H1 (cell line): ENCODE data around the gene CYB5R3. TPM values are rescaled to one million over a fixed set of nuclear protein-coding genes. Genes with fewer than 3 reads are reported as not detected.

Experiments used
- CTCF ChIA-PET: fragments of 300-600 bp; sonication (Branson Sonifier 250); formaldehyde crosslinking; loops from one replicate; lab custom pipeline; 2021; ENCODE audit not compliant: partially characterized antibody; lab: Charles Lee
- POLR2A ChIA-PET: fragments of 300-600 bp; sonication (Branson Sonifier 250); formaldehyde crosslinking; loops from one replicate; lab custom pipeline; 2021; ENCODE audit warnings: inconsistent platforms; ENCODE audit not compliant: partially characterized antibody; lab: Charles Lee
- DNase-seq, 2 experiments: peaks; one replicate each; pipeline versions ENCODE4 v3.0.0 to v3.0.0-alpha.2; 2010 to 2022; ENCODE audit warnings: low spot score in 2 of 2, low read depth in 1 of 2, mixed read lengths in 1 of 2
- FAIRE-seq: peaks from 2 replicates; lab custom pipeline; 2011; peaks lifted over from hg19 to GRCh38; lab: Jason Lieb, UNC
- H2AFZ ChIP-seq: 2 replicates; pipeline ENCODE4 v1.8.1; 2012; ENCODE audit warnings: low read length, inconsistent platforms
- H2AK5ac ChIP-seq: 2 replicates; pipeline ENCODE4 v1.6.1; 2013; ENCODE audit warnings: low read depth, low read length
- H2BK120ac ChIP-seq: replicated peaks from 2 replicates; pipeline ENCODE3; 2013; ENCODE audit warnings: low read depth, low read length, inconsistent platforms
- H2BK12ac ChIP-seq: 2 replicates; pipeline ENCODE4 v1.6.1; 2013; ENCODE audit warnings: low read depth, low read length
- H2BK15ac ChIP-seq: 2 replicates; pipeline ENCODE4 v1.6.1; 2013; ENCODE audit warnings: low read length
- H2BK20ac ChIP-seq: 2 replicates; pipeline ENCODE4 v1.6.1; 2013; ENCODE audit warnings: low read length
- H2BK5ac ChIP-seq: 2 replicates; pipeline ENCODE4 v1.6.1; 2013; ENCODE audit warnings: low read depth, low read length
- H3K14ac ChIP-seq: 2 replicates; pipeline ENCODE4 v1.6.1; 2013; ENCODE audit warnings: inconsistent platforms; ENCODE audit not compliant: insufficient read length
- H3K18ac ChIP-seq: 2 replicates; pipeline ENCODE4 v1.6.1; 2013; ENCODE audit warnings: low read length; ENCODE audit errors: extremely low read depth
- H3K23ac ChIP-seq: 2 replicates; pipeline ENCODE4 v1.6.1; 2013; ENCODE audit warnings: inconsistent platforms; ENCODE audit not compliant: insufficient read length
- H3K23me2 ChIP-seq: 2 replicates; pipeline ENCODE4 v1.6.1; 2013; ENCODE audit warnings: low read depth, low read length
- H3K27ac ChIP-seq: 2 replicates; pipeline ENCODE4 v1.6.1; 2011; ENCODE audit warnings: low read depth, low read length, inconsistent platforms
- H3K27me3 ChIP-seq, 4 experiments: replicated peaks in 1 of 4; 1 replicate in 1 of 4; 2 replicates in 3 of 4; pipeline versions ENCODE4 v1.6.1 to v1.8.1; 2011 to 2013; ENCODE audit warnings: low read length in 3 of 4, mild to moderate bottlenecking in 3 of 4, inconsistent platforms in 2 of 4, mixed read lengths in 2 of 4, moderate library complexity in 1 of 4; ENCODE audit not compliant: control insufficient read depth in 3 of 4, insufficient read depth in 3 of 4; ENCODE audit errors: extremely low read depth in 1 of 4
- H3K36me3 ChIP-seq, 4 experiments: 2 replicates each; pipeline versions ENCODE4 v1.6.1 to v1.8.1; 2011 to 2013; ENCODE audit warnings: mild to moderate bottlenecking in 4 of 4, low read length in 3 of 4, moderate library complexity in 2 of 4, control low read depth in 1 of 4, inconsistent platforms in 1 of 4; ENCODE audit not compliant: insufficient read depth in 4 of 4, control insufficient read depth in 2 of 4
- H3K4ac ChIP-seq: replicated peaks from 2 replicates; pipeline ENCODE3; 2013; ENCODE audit warnings: low read length, low read depth, mixed read lengths, inconsistent platforms; ENCODE audit not compliant: insufficient read length
- H3K4me1 ChIP-seq, 4 experiments: replicated peaks in 1 of 4; 1 replicate in 1 of 4; 2 replicates in 3 of 4; pipeline versions ENCODE4 v1.6.1 to v1.8.1; 2011 to 2013; ENCODE audit warnings: low read length in 3 of 4, inconsistent platforms in 2 of 4, mixed read lengths in 1 of 4; ENCODE audit not compliant: insufficient read depth in 4 of 4, control insufficient read depth in 3 of 4
- H3K4me2 ChIP-seq, 2 experiments: 2 replicates each; pipeline versions ENCODE4 v1.6.1 to v1.8.1; 2011 to 2013; ENCODE audit warnings: low read depth in 2 of 2, low read length in 2 of 2, control low read depth in 1 of 2, inconsistent platforms in 1 of 2, mild to moderate bottlenecking in 1 of 2; ENCODE audit not compliant: insufficient read depth in 1 of 2
- H3K4me3 ChIP-seq, 4 experiments: fragments of 200-600, 300-600 bp in 1 of 4; sonication (generic), shearing (Covaris generic), sonication (Bioruptor Twin) in 1 of 4; 2 replicates each; pipeline versions ENCODE4 v1.5.1 to v1.8.1; 2011 to 2016; ENCODE audit warnings: low read length in 4 of 4, low read depth in 3 of 4, control low read depth in 2 of 4, inconsistent platforms in 2 of 4, mild to moderate bottlenecking in 2 of 4, mixed read lengths in 1 of 4, moderate library complexity in 1 of 4; ENCODE audit not compliant: insufficient read depth in 2 of 4; ENCODE audit errors: extremely low read depth in 1 of 4
- H3K56ac ChIP-seq: replicated peaks from 2 replicates; pipeline ENCODE3; 2013; ENCODE audit warnings: low read depth, mild to moderate bottlenecking, mixed read lengths, low read length, inconsistent platforms; ENCODE audit not compliant: insufficient read length
- H3K79me1 ChIP-seq: 2 replicates; pipeline ENCODE4 v1.6.1; 2013; ENCODE audit warnings: low read depth, low read length, control low read depth
- H3K79me2 ChIP-seq, 2 experiments: 2 replicates each; pipeline versions ENCODE4 v1.6.1 to v1.8.1; 2012 to 2013; ENCODE audit warnings: low read length in 2 of 2, mild to moderate bottlenecking in 2 of 2, inconsistent platforms in 1 of 2; ENCODE audit not compliant: insufficient read depth in 2 of 2, control insufficient read depth in 1 of 2
- H3K9ac ChIP-seq, 4 experiments: replicated peaks in 1 of 4; 1 replicate in 1 of 4; 2 replicates in 3 of 4; pipeline versions ENCODE4 v1.6.1 to v1.8.1; 2011 to 2013; ENCODE audit warnings: low read depth in 3 of 4, low read length in 3 of 4, control low read depth in 2 of 4, mild to moderate bottlenecking in 2 of 4, moderate library complexity in 2 of 4, inconsistent platforms in 1 of 4; ENCODE audit errors: extremely low read depth in 1 of 4
- H3K9me3 ChIP-seq, 2 experiments: 2 replicates each; pipeline versions ENCODE4 v1.6.1 to v1.8.1; 2012 to 2013; ENCODE audit warnings: mild to moderate bottlenecking in 2 of 2, moderate library complexity in 2 of 2, control low read depth in 1 of 2, inconsistent platforms in 1 of 2, low read depth in 1 of 2, low read length in 1 of 2, mixed read lengths in 1 of 2; ENCODE audit not compliant: insufficient read depth in 2 of 2
- H4K20me1 ChIP-seq, 2 experiments: replicated peaks in 1 of 2; 2 replicates each; pipeline versions ENCODE3 to v1.8.1; 2011 to 2013; ENCODE audit warnings: inconsistent platforms in 2 of 2, low read length in 2 of 2, mild to moderate bottlenecking in 1 of 2; ENCODE audit not compliant: insufficient read depth in 2 of 2, control insufficient read depth in 1 of 2
- H4K5ac ChIP-seq: 2 replicates; pipeline ENCODE4 v1.6.1; 2013; ENCODE audit warnings: low read length, low read depth, mixed read lengths, inconsistent platforms; ENCODE audit not compliant: insufficient read length
- H4K8ac ChIP-seq: 2 replicates; pipeline ENCODE4 v1.8.0; 2013; ENCODE audit warnings: mild to moderate bottlenecking, moderate library complexity, low read length, inconsistent platforms; ENCODE audit not compliant: insufficient read depth; ENCODE audit errors: extremely low read depth
- H4K91ac ChIP-seq: replicated peaks from 2 replicates; pipeline ENCODE3; 2013; ENCODE audit warnings: low read length, mixed read lengths, inconsistent platforms; ENCODE audit not compliant: insufficient read length
- ASH2L ChIP-seq: fragments of 200-600, 300-600 bp; sonication (generic); IDR thresholded peaks from one replicate; pipeline ENCODE4 v1.7.1; 2017; ENCODE audit warnings: low read length
- BRCA1 ChIP-seq: IDR thresholded peaks from 2 replicates; pipeline ENCODE4 v1.6.1; 2012; ENCODE audit warnings: low read depth, low read length, improper control_type of control experiment
- CBX5 ChIP-seq: fragments of 300-800, 300-1000 bp; sonication (generic); IDR thresholded peaks from 2 replicates; pipeline ENCODE4 v1.7.1; 2016; ENCODE audit warnings: antibody characterized with exemption, low read length, low read depth
- KDM5A ChIP-seq: fragments of 200-600 bp; IDR thresholded peaks from 2 replicates; pipeline ENCODE4 v1.7.1; 2012; ENCODE audit warnings: mild to moderate bottlenecking, low read length, inconsistent platforms, mixed read lengths
- NRF1 ChIP-seq: IDR thresholded peaks from 2 replicates; pipeline ENCODE4 v1.6.1; 2011; ENCODE audit warnings: mild to moderate bottlenecking, low read depth, low read length, improper control_type of control experiment
- PHF8 ChIP-seq: fragments of 200-600 bp; sonication (generic); conservative IDR thresholded peaks from 2 replicates; pipeline ENCODE4 v1.7.1; 2012; ENCODE audit warnings: low read depth, mild to moderate bottlenecking, inconsistent platforms, low read length, moderate library complexity
- POLR2A ChIP-seq, 2 experiments: IDR thresholded peaks; 1 replicate in 1 of 2; 2 replicates in 1 of 2; pipeline ENCODE4 v1.6.1; 2011; ENCODE audit warnings: low read depth in 2 of 2, low read length in 2 of 2, mild to moderate bottlenecking in 2 of 2; ENCODE audit errors: control extremely low read depth in 1 of 2
- POLR2AphosphoS5 ChIP-seq: IDR thresholded peaks from 2 replicates; pipeline ENCODE4 v1.6.1; 2011; ENCODE audit warnings: low read depth, low read length
- TAF7 ChIP-seq: optimal IDR thresholded peaks from 2 replicates; pipeline ENCODE3; 2011; ENCODE audit warnings: low read depth, mild to moderate bottlenecking, inconsistent platforms, low read length, moderate library complexity, borderline replicate concordance
- TBP ChIP-seq: IDR thresholded peaks from 2 replicates; pipeline ENCODE4 v1.6.1; 2011; ENCODE audit warnings: low read depth, low read length, improper control_type of control experiment
- TCF12 ChIP-seq: IDR thresholded peaks from 2 replicates; pipeline ENCODE4 v1.6.1; 2011; ENCODE audit warnings: low read depth, mild to moderate bottlenecking, low read length
- YY1 ChIP-seq: IDR thresholded peaks from 2 replicates; pipeline ENCODE4 v1.6.1; 2011; ENCODE audit warnings: low read depth, mild to moderate bottlenecking, low read length
- WGBS, 2 experiments: shearing (Covaris generic) in 1 of 2; methylation state at CpG; one replicate each; pipeline versions ENCODE4 v1.1.6 to v1.1.7; 2013 to 2015; ENCODE audit warnings: low lambda C conversion rate in 2 of 2, mixed read lengths in 2 of 2, inconsistent platforms in 1 of 2, low coverage in 1 of 2, missing lambda C conversion rate in 1 of 2; ENCODE audit not compliant: insufficient replicate concordance in 2 of 2, insufficient coverage in 1 of 2, insufficient read length in 1 of 2; ENCODE audit errors: extremely low coverage in 1 of 2, missing lambda C conversion rate in 1 of 2; 5-methylcytosine and 5-hydroxymethylcytosine counted together
- polyA plus RNA-seq, 7 experiments: library from polyadenylated mRNA; depleted of rRNA in 3 of 7; stranded (reverse) in 5 of 7; unstranded in 2 of 7; fragments of >200 nt in 5 of 7; fragments of 200-250 nt in 2 of 7; gene quantifications; 1 replicate in 5 of 7; 2 replicates in 1 of 7; 4 replicates in 1 of 7; pipeline versions ENCODE4 v1.2.1 to v1.2.3, GENCODE V29; 2011 to 2013; ENCODE audit warnings: missing spikeins in 2 of 7, mixed read lengths in 2 of 7
- total RNA-seq: library from RNA; stranded (reverse); fragmentation: NEBNext Ultra II Directional; extraction: Animal tissue kit (Norgen Biotek cat#: 25700); gene quantifications from 2 replicates; pipeline ENCODE4 v1.2.1, GENCODE V29; 2021

CYB5R3 gene
- total and polyA plus RNA-seq, 2 of the 8 experiments (the other 6 are each of a cell fraction or from before 2014, with no cell fraction given): 75.3 to 113 TPM

- H4K5ac ChIP-seq: peak overlapping the region; percentile 33
- H3K27ac ChIP-seq: peak overlapping the region; percentile 85; the same call in 1 of the 2 replicates
- POLR2A ChIA-PET: interaction anchor here (0.6 to 28.3 kb wide), 10 partner anchors 10 to 274 kb away, joined by 3 to 399 read pairs (median 4); partner anchors contain the start of genes POLDIP3 and SERHL2
- no peak overlapping the region for H4K91ac ChIP-seq
- H3K14ac ChIP-seq: no peak overlapping the region
- CTCF ChIA-PET: interaction anchor here (0.6 to 1.2 kb wide), 4 partner anchors 9 to 647 kb away, joined by 3 to 4 read pairs (median 3); no protein-coding TSS in a partner anchor
- peak overlapping the region; percentile 79 to 96 (median 88) for H3K9ac ChIP-seq
- H3K56ac ChIP-seq: no peak overlapping the region
- FAIRE-seq: no peak
- peak; percentile 7 to 88 for DNase-seq
- no peaks in the 10 kb centered on the region for H3K9me3 ChIP-seq
- peaks cover 28 to 56% (median 48%) of the 10 kb centered on the region in 4 experiments for H3K36me3 ChIP-seq
- H3K23ac ChIP-seq: no peak overlapping the region
- no peak overlapping the region for H2BK12ac ChIP-seq
- peaks cover 0 to 10% of the 10 kb centered on the region in 2 experiments; a peak in 2 of 4 replicates for H3K79me2 ChIP-seq
- H2BK5ac ChIP-seq: no peak overlapping the region
- peaks cover 0 to 7% of the 10 kb centered on the region in 2 experiments for H4K20me1 ChIP-seq
- H4K8ac ChIP-seq: peak overlapping the region; percentile 95; the same call in 1 of the 2 replicates
- no peaks in the 10 kb centered on the region for H3K4me1 ChIP-seq
- no peaks in the 10 kb centered on the region; the same call in 1 of the 2 replicates for H3K23me2 ChIP-seq
- H3K18ac ChIP-seq: no peak overlapping the region
- no peak overlapping the region for H3K4ac ChIP-seq
- no peak overlapping the region for H2BK20ac ChIP-seq
- H3K4me2 ChIP-seq: peak overlapping the region; percentile 68 to 73
- H2AK5ac ChIP-seq: no peak overlapping the region
- no peak overlapping the region for H2BK120ac ChIP-seq
- H3K27me3 ChIP-seq: no peaks in the 10 kb centered on the region
- no peaks in the 10 kb centered on the region; the same call in 1 of the 2 replicates for H3K79me1 ChIP-seq
- H3K4me3 ChIP-seq: peak overlapping the region; percentile 67 to 89 (median 71)
- H2AFZ ChIP-seq: no peak overlapping the region
- WGBS, 2 experiments: 21% methylated on average over 30 of the region's 64 CpGs; no CpG with 5 or more reads in 1 of the 2 experiments
- H2BK15ac ChIP-seq: no peak overlapping the region
- TF ChIP-seq TAF7: peak; percentile 15
- TF ChIP-seq TCF12: no peak
- TF ChIP-seq ASH2L: peak; percentile 62
- TF ChIP-seq POLR2A (IDR thresholded peaks at IDR 0.05; ENCODE audit: control extremely low read depth in 1 of 2, low read depth in 2 of 2, low read length in 2 of 2): peak; percentile 74 to 87
- peak; percentile 86 for TF ChIP-seq POLR2AphosphoS5
- TF ChIP-seq PHF8: peak; percentile 89
- TF ChIP-seq KDM5A: 0 out of 2 replicates have a peak, but pooled peaks have one; percentile 32
- TF ChIP-seq CBX5: no peak
- peak; percentile 65; the same call in 1 of the 2 replicates for TF ChIP-seq TBP
- TF ChIP-seq NRF1: 0 out of 2 replicates have a peak, but pooled peaks have one; percentile 20
- TF ChIP-seq BRCA1: no peak
- peak; percentile 89 for TF ChIP-seq YY1
Measured at GRCh38 chr22:42581762-42582716, 67.2 kb downstream of the CYB5R3 start.
